Osteoblast (primary cell): Measurements from ENCODE around the gene TM4SF18. TPM values are rescaled to one million over a fixed set of nuclear protein-coding genes. Genes with fewer than 3 reads are reported as not detected.

Experiments used
- DNase-seq: peaks from one replicate; pipeline ENCODE4 v3.0.0; 2011; ENCODE audit warnings: low spot score, mixed read lengths; ENCODE audit not compliant: insufficient read length; ENCODE audit errors: missing footprints
- H2AFZ ChIP-seq: 2 replicates; pipeline ENCODE4 v1.6.0; 2011; ENCODE audit warnings: mild to moderate bottlenecking, low read length
- H3K27ac ChIP-seq: 2 replicates; pipeline ENCODE4 v1.5.1; 2011; ENCODE audit warnings: mild to moderate bottlenecking, low read depth, low read length, moderate library complexity
- H3K27me3 ChIP-seq: 2 replicates; pipeline ENCODE4 v1.6.0; 2012; ENCODE audit warnings: mild to moderate bottlenecking, control low read depth, inconsistent platforms, low read length, moderate library complexity; ENCODE audit not compliant: insufficient read depth
- H3K36me3 ChIP-seq: 2 replicates; pipeline ENCODE4 v1.5.1; 2011; ENCODE audit warnings: mild to moderate bottlenecking, low read length, control low read depth, moderate library complexity; ENCODE audit not compliant: insufficient read depth
- H3K4me1 ChIP-seq: 2 replicates; pipeline ENCODE4 v1.5.1; 2011; ENCODE audit warnings: mild to moderate bottlenecking, low read length, control low read depth, moderate library complexity; ENCODE audit not compliant: insufficient read depth
- H3K4me2 ChIP-seq: 2 replicates; pipeline ENCODE4 v1.6.0; 2011; ENCODE audit warnings: mild to moderate bottlenecking, low read length; ENCODE audit not compliant: insufficient read depth
- H3K4me3 ChIP-seq: fragments of 200-600 bp; sonication (generic); 3 replicates; pipeline ENCODE4 v1.5.1; 2012; ENCODE audit warnings: mild to moderate bottlenecking, low read length, inconsistent platforms; ENCODE audit not compliant: insufficient read depth
- H3K79me2 ChIP-seq: 2 replicates; pipeline ENCODE4 v1.6.0; 2012; ENCODE audit warnings: mild to moderate bottlenecking, low read length, control low read depth, inconsistent platforms; ENCODE audit not compliant: insufficient read depth
- H3K9me3 ChIP-seq: 2 replicates; pipeline ENCODE4 v1.5.1; 2011; ENCODE audit warnings: low read depth, low read length, control low read depth
- H4K20me1 ChIP-seq: 2 replicates; pipeline ENCODE4 v1.6.0; 2012; ENCODE audit warnings: mild to moderate bottlenecking, low read length, control low read depth; ENCODE audit not compliant: insufficient read depth
- total RNA-seq: library from RNA; depleted of rRNA; stranded (reverse); fragments of >200 nt; gene quantifications from 2 replicates; pipeline ENCODE4 v1.2.3, GENCODE V29; 2012
- TF ChIP-seq, protein P1 (sequence below): IDR thresholded peaks from 2 replicates; pipeline ENCODE4 v1.5.1; 2011; ENCODE audit warnings: mild to moderate bottlenecking, low read depth, low read length, moderate library complexity; ENCODE audit errors: extremely low read depth

TM4SF18 gene
- total RNA-seq, 1 donor: not detected

DNA sequence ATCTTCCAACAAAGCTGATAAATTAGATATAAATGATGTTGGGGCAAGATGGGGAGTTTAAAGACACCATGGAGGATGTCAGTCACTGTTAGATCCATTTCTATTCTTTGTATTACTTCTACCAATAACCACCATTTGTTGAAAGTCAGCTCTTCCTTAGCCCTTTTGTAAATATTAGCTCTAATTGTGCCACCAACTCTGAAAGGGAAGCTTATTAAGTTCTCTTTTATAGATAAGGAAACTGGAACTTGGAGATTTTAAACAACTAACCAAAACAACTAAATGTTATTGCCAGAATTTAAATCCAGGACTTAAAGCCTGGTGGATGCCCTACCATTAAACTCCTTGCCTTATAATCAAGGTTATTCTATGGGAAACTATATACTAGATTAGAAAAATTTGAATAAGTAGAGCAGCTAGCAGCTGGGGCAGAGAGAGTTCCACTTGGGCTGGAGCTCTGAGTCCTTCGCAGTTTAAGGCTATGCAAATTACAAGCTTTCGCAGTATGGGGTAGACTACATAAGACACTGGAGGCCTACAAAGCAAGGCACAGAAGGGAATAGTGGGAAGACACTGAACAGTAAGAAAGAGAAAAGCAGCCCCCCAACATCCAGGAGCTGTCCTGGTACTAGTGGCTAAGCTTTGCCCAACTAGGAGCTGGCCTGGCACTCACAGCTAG, 52.6 kb downstream of the TM4SF18 start:
- Histone ChIP-seq H3K4me2 (no peak overlapping the region), H3K27ac (no peak overlapping the region), H2AFZ (no peak overlapping the region), H3K9me3 (no peaks in the 10 kb centered on the region), H3K36me3 (no peaks in the 10 kb centered on the region), H3K4me1 (peaks cover 11% of the 10 kb centered on the region), H4K20me1 (no peaks in the 10 kb centered on the region), H3K27me3 (no peaks in the 10 kb centered on the region), H3K79me2 (no peaks in the 10 kb centered on the region), H3K4me3 (no peak overlapping the region)
- no peak for DNase-seq
- TF ChIP-seq, protein P1, sequence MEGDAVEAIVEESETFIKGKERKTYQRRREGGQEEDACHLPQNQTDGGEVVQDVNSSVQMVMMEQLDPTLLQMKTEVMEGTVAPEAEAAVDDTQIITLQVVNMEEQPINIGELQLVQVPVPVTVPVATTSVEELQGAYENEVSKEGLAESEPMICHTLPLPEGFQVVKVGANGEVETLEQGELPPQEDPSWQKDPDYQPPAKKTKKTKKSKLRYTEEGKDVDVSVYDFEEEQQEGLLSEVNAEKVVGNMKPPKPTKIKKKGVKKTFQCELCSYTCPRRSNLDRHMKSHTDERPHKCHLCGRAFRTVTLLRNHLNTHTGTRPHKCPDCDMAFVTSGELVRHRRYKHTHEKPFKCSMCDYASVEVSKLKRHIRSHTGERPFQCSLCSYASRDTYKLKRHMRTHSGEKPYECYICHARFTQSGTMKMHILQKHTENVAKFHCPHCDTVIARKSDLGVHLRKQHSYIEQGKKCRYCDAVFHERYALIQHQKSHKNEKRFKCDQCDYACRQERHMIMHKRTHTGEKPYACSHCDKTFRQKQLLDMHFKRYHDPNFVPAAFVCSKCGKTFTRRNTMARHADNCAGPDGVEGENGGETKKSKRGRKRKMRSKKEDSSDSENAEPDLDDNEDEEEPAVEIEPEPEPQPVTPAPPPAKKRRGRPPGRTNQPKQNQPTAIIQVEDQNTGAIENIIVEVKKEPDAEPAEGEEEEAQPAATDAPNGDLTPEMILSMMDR: no peak

DNA sequence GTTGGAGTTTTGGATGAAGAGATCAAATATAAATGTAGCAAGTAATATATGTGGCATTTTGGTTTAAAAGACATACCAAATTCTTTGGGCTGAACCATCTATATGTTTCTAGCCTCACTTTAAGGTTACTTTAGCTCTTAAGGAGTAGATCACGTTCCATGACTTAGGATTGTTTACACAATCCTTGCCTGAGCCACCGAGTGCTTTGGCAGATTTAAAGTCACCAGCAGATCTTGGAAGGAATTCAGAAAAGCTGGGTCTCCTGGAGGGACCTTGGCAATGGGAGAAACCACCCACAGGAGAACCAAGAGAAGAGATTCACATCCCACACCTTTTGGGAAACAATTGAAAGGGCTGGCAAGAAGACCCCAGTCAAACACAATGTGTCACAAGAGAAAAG, 54.5 kb downstream of the TM4SF18 start:
- Histone ChIP-seq H4K20me1 (no peaks in the 10 kb centered on the region), H3K79me2 (no peaks in the 10 kb centered on the region), H3K27ac (no peak overlapping the region), H3K36me3 (no peaks in the 10 kb centered on the region), H3K4me2 (no peak overlapping the region), H3K4me3 (no peak overlapping the region), H3K27me3 (no peaks in the 10 kb centered on the region), H2AFZ (peak overlapping the region; percentile 1), H3K9me3 (no peaks in the 10 kb centered on the region), H3K4me1 (peaks cover 16% of the 10 kb centered on the region)
- DNase-seq: no peak
- TF ChIP-seq, protein P1: no peak

DNA sequence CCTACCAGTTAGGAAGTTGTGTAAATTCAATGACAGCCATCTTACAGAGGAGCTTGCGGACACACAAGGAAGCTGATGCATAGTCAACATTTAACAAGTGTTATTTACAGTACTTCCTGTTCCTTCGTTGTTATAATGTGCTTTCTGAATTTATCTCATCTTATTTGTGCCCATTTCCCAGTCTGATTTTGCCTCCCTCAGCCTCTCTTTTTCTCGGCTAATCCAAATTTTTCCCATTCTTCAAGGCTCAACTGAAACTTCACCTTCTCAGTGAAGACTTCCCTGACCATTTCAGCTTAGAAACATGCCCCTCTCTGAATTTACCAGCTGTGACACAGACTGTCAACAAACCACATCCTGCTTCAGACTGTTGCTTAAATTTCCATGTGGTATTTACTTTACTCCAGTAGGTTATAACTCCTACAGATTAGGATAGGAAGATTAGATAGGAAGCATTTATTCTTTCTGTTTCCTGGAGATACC, 56.1 kb downstream of the TM4SF18 start:
- Histone ChIP-seq H3K4me1 (peaks cover 16% of the 10 kb centered on the region), H3K9me3 (no peaks in the 10 kb centered on the region), H3K4me2 (peak overlapping the region; percentile 15), H3K27ac (peak overlapping the region; percentile 28), H3K36me3 (no peaks in the 10 kb centered on the region), H3K27me3 (no peaks in the 10 kb centered on the region), H4K20me1 (no peaks in the 10 kb centered on the region), H2AFZ (no peak overlapping the region), H3K79me2 (no peaks in the 10 kb centered on the region), H3K4me3 (no peak overlapping the region)
- peak; percentile 92 for DNase-seq
- TF ChIP-seq, protein P1: no peak

DNA sequence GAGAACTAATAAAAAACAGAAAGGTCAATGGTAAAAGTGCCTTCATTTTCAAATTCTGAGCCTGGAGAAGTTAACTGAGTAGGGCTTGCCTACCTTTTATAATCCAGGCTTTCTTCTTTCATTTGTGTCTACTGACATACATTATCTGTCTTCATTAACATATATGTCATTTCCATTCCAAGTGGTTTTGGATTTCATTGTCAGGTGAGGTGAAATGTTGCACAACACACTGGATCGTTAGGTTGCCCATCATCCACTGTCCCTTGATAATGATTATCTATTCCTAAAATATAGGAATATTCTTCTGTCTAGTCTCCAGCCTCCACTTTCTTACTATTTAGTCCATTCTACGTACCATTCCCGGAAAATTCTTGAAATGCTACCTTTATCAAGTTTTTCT, 56.8 kb downstream of the TM4SF18 start:
- no peaks in the 10 kb centered on the region for H3K79me2 ChIP-seq
- no peak overlapping the region for H3K4me2 ChIP-seq
- H3K4me3 ChIP-seq: no peak overlapping the region
- no peak overlapping the region for H3K27ac ChIP-seq
- H3K9me3 ChIP-seq: no peaks in the 10 kb centered on the region
- no peaks in the 10 kb centered on the region for H3K36me3 ChIP-seq
- no peak overlapping the region for H2AFZ ChIP-seq
- H3K27me3 ChIP-seq: no peaks in the 10 kb centered on the region
- TF ChIP-seq, protein P1: no peak
- H4K20me1 ChIP-seq: no peaks in the 10 kb centered on the region
- H3K4me1 ChIP-seq: peaks cover 16% of the 10 kb centered on the region
- DNase-seq: no peak
